SK-N-SH treated with all-trans-retinoic acid at 6 μM for 48 hours (cell line): Measurements from ENCODE around the gene SLC5A4.

ENCODE experiments used
- PATZ1 ChIP-seq: fragments of 250-450 bp; sonication (Bioruptor Pico); IDR thresholded peaks from 2 replicates; pipeline ENCODE4 v1.8.0; 2020; ENCODE audit warnings: mild to moderate bottlenecking, moderate library complexity, borderline replicate concordance
- POU6F1 ChIP-seq: fragments of 250-450 bp; sonication (Bioruptor Pico); IDR thresholded peaks from 2 replicates; pipeline ENCODE4 v1.8.0; 2021; ENCODE audit warnings: low read depth, mild to moderate bottlenecking, moderate library complexity, borderline replicate concordance
- RARB ChIP-seq: fragments of 250-450 bp; sonication (Bioruptor Pico); IDR thresholded peaks from 2 replicates; pipeline ENCODE4 v1.8.0; 2021; ENCODE audit warnings: mild to moderate bottlenecking, moderate library complexity
- SNAI2 ChIP-seq: fragments of 250-450 bp; sonication (Bioruptor Pico); IDR thresholded peaks from 2 replicates; pipeline ENCODE4 v1.5.0; 2020; ENCODE audit warnings: mild to moderate bottlenecking, moderate library complexity
- ZNF565 ChIP-seq: fragments of 450-650 bp; formaldehyde crosslinking; conservative IDR thresholded peaks from 2 replicates; pipeline ENCODE4 v1.5.0; 2020; ENCODE audit warnings: low read depth, mild to moderate bottlenecking, moderate library complexity

GRCh38 chr22:32222991-32223390 lies 32.2 kb downstream of the SLC5A4 start:
- TF ChIP-seq ZNF565 (CRISPR knock-in tag) (no peak), SNAI2 (CRISPR knock-in tag) (no peak), PATZ1 (CRISPR knock-in tag) (no peak), POU6F1 (no peak), RARB (CRISPR knock-in tag) (no peak)
